CD4-positive, alpha-beta T cell (primary cell): ENCODE results near the gene CD300H. TPM values are rescaled to one million over a fixed set of nuclear protein-coding genes. Genes with fewer than 3 reads are reported as not detected.
A peak's percentile ranks its signal among the peaks of the same experiment; 100 is the strongest.

Experiments used
- ATAC-seq: fragments of 200-7000 bp; cut with Tn5 transposase; one replicate; pipeline ENCODE4 v1.10.0; 2022; ENCODE audit warnings: mild to moderate bottlenecking; ENCODE audit not compliant: poor library complexity
- CTCF ChIA-PET: fragments of 350-600 bp; sonication (Branson Sonifier 250); formaldehyde crosslinking; loops from one replicate; lab custom pipeline; 2021; ENCODE audit warnings: antibody characterized with exemption, inconsistent platforms; lab: Charles Lee
- POLR2A ChIA-PET: fragments of 350-600 bp; sonication (Branson Sonifier 250); formaldehyde crosslinking; loops from one replicate; lab custom pipeline; 2021; ENCODE audit warnings: antibody characterized with exemption, inconsistent platforms; lab: Charles Lee
- DNase-seq, 14 experiments: peaks; one replicate each; pipeline ENCODE4 v3.0.0-alpha.2; 2013 to 2020; ENCODE audit warnings: mixed read lengths in 2 of 14
- H3K27ac ChIP-seq, 2 donors: one replicate each; pipeline versions ENCODE4 v1.5.1 to v1.7.0; 2013; ENCODE audit warnings: low read length in 2 of 2, low read depth in 1 of 2, mild to moderate bottlenecking in 1 of 2
- H3K27me3 ChIP-seq, 2 experiments: 1 replicate in 1 of 2; 2 replicates in 1 of 2; pipeline versions ENCODE4 v1.6.1 to v1.7.0; 2013; ENCODE audit warnings: low read length in 2 of 2, control low read depth in 1 of 2, mild to moderate bottlenecking in 1 of 2, moderate library complexity in 1 of 2; ENCODE audit not compliant: insufficient read depth in 2 of 2, control insufficient read depth in 1 of 2
- H3K36me3 ChIP-seq: one replicate; pipeline ENCODE4 v1.6.1; 2013; ENCODE audit warnings: low read length, control low read depth; ENCODE audit not compliant: insufficient read depth
- H3K4me1 ChIP-seq: one replicate; pipeline ENCODE4 v1.6.1; 2013; ENCODE audit warnings: low read length, control low read depth; ENCODE audit not compliant: insufficient read depth
- H3K4me3 ChIP-seq: one replicate; pipeline ENCODE4 v1.5.1; 2013; ENCODE audit warnings: mild to moderate bottlenecking, low read length, moderate library complexity
- H3K9me3 ChIP-seq, 2 experiments: 1 replicate in 1 of 2; 2 replicates in 1 of 2; pipeline versions ENCODE4 v1.6.1 to v1.7.0; 2013; ENCODE audit warnings: low read length in 2 of 2, mild to moderate bottlenecking in 2 of 2, control low read depth in 1 of 2, moderate library complexity in 1 of 2; ENCODE audit not compliant: control insufficient read depth in 1 of 2, insufficient read depth in 1 of 2
- H3K27ac Mint-ChIP-seq: one replicate; pipeline ENCODE4 v1.8.0; 2020; ENCODE audit warnings: mixed read lengths
- H3K27me3 Mint-ChIP-seq: one replicate; pipeline ENCODE4 v1.8.0; 2021; ENCODE audit warnings: mixed read lengths
- H3K36me3 Mint-ChIP-seq: one replicate; pipeline ENCODE4 v1.8.0; 2021; ENCODE audit warnings: low read depth, mixed read lengths
- H3K4me1 Mint-ChIP-seq: one replicate; pipeline ENCODE4 v1.8.0; 2021; ENCODE audit warnings: low read depth, mixed read lengths
- H3K4me3 Mint-ChIP-seq: one replicate; pipeline ENCODE4 v1.8.0; 2020; ENCODE audit warnings: mild to moderate bottlenecking, mixed read lengths
- H3K9me3 Mint-ChIP-seq: one replicate; pipeline ENCODE4 v1.8.0; 2020; ENCODE audit warnings: mixed read lengths
- intact Hi-C, 2 experiments: fragments of 100-400 bp; cut with DNase I in 1 of 2; cut with micrococcal nuclease in 1 of 2; formaldehyde crosslinking; loops; one replicate each; pipeline versions ENCODE4 v1.15.1 to v1.9.0; 2023 to 2025; cut with DNase I, micrococcal nuclease
- total RNA-seq, 174 experiments: library from RNA in 2 of 174; stranded (reverse) in 2 of 174; gene quantifications; one replicate each; pipeline ENCODE4 v1.2.3 and lab custom pipeline; 2021 to 2026
- TF ChIP-seq, protein P1 (sequence below): fragments of 200-600 bp; IDR thresholded peaks from one replicate; pipeline ENCODE4 v1.8.0; 2022; ENCODE audit warnings: antibody characterized with exemption, mild to moderate bottlenecking

Gene CD300H
- total RNA-seq, 2 experiments from 2014 or later = not detected

DNA sequence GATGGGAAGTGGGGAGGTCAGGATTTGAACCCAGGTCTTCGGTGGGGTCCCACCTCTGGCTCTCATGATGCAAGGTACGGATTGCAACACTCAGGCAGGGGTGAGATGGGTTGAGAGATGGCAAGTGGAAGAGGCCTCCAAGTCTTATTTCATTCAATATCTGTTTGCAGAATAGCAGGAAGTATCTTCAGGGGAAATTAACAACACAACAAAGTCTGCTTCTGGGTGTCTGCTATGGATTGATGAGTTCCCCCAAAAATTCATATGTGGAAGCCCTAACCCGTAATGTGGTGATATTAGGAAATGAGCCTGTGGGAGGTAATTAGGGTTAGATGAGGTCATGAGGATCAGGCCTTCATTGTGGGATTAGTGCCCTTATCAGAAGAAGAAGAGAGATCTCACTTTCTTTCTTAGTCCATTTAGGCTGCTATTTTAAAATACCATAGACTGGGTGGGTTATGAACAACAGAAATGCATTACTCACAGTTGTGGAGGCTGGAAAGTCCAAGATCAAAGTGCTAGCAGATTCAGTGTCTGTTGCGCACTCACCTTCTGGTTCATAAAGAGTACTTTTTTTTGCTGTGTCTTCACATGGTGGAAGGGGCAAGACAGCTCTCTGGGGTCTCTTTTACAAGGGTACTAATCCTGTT lies 4.4 kb upstream of the CD300H start:
- no peak overlapping the region for H3K27ac ChIP-seq
- no peaks in the 10 kb centered on the region for H3K36me3 ChIP-seq
- ChIA-PET CTCF (no interaction called here), POLR2A (interaction anchor here (0.6 kb wide), 1 partner anchor 154 kb away, joined by 3 read pairs; no protein-coding TSS in a partner anchor)
- Mint-ChIP-seq H3K4me1 (no peaks in the 10 kb centered on the region), H3K4me3 (no peak overlapping the region), H3K36me3 (no peaks in the 10 kb centered on the region), H3K27ac (no peak overlapping the region), H3K9me3 (no peaks in the 10 kb centered on the region), H3K27me3 (peaks cover 31% of the 10 kb centered on the region)
- no peak overlapping the region for H3K4me3 ChIP-seq
- no peak for ATAC-seq
- no peak for DNase-seq
- TF ChIP-seq, protein P1, sequence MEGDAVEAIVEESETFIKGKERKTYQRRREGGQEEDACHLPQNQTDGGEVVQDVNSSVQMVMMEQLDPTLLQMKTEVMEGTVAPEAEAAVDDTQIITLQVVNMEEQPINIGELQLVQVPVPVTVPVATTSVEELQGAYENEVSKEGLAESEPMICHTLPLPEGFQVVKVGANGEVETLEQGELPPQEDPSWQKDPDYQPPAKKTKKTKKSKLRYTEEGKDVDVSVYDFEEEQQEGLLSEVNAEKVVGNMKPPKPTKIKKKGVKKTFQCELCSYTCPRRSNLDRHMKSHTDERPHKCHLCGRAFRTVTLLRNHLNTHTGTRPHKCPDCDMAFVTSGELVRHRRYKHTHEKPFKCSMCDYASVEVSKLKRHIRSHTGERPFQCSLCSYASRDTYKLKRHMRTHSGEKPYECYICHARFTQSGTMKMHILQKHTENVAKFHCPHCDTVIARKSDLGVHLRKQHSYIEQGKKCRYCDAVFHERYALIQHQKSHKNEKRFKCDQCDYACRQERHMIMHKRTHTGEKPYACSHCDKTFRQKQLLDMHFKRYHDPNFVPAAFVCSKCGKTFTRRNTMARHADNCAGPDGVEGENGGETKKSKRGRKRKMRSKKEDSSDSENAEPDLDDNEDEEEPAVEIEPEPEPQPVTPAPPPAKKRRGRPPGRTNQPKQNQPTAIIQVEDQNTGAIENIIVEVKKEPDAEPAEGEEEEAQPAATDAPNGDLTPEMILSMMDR = no peak
- H3K27me3 ChIP-seq = peaks cover 9 to 11% of the 10 kb centered on the region in 2 experiments
- H3K4me1 ChIP-seq = peaks cover 7% of the 10 kb centered on the region
- intact Hi-C loops = loop anchor here in 1 of 2 experiments (2.0 kb wide), 1 partner anchor 237 kb away; no protein-coding TSS in a partner anchor
- H3K9me3 ChIP-seq = no peaks in the 10 kb centered on the region

GRCh38 chr17:74569020-74570003 lies 2.0 kb upstream of the CD300H start:
- no peak overlapping the region for H3K4me3 Mint-ChIP-seq
- peaks cover 11 to 14% of the 10 kb centered on the region in 2 experiments for H3K27me3 ChIP-seq
- ChIA-PET CTCF (no interaction called here), POLR2A (no interaction called here)
- no peak overlapping the region for H3K27ac Mint-ChIP-seq
- peaks cover 11% of the 10 kb centered on the region for H3K4me1 ChIP-seq
- H3K27me3 Mint-ChIP-seq = peaks cover 38% of the 10 kb centered on the region
- ATAC-seq (no peak), DNase-seq (peak in 4 of 14 experiments; percentile 5 to 80 (median 46))
- H3K9me3 Mint-ChIP-seq = no peaks in the 10 kb centered on the region
- H3K36me3 Mint-ChIP-seq = no peaks in the 10 kb centered on the region
- H3K27ac ChIP-seq = no peak overlapping the region
- intact Hi-C loops = loop anchor here in 1 of 2 experiments (2.0 kb wide), 1 partner anchor 239 kb away; no protein-coding TSS in a partner anchor
- TF ChIP-seq, protein P1 = no peak
- H3K9me3 ChIP-seq = no peaks in the 10 kb centered on the region
- no peaks in the 10 kb centered on the region for H3K36me3 ChIP-seq
- H3K4me1 Mint-ChIP-seq = no peaks in the 10 kb centered on the region
- no peak overlapping the region for H3K4me3 ChIP-seq

DNA sequence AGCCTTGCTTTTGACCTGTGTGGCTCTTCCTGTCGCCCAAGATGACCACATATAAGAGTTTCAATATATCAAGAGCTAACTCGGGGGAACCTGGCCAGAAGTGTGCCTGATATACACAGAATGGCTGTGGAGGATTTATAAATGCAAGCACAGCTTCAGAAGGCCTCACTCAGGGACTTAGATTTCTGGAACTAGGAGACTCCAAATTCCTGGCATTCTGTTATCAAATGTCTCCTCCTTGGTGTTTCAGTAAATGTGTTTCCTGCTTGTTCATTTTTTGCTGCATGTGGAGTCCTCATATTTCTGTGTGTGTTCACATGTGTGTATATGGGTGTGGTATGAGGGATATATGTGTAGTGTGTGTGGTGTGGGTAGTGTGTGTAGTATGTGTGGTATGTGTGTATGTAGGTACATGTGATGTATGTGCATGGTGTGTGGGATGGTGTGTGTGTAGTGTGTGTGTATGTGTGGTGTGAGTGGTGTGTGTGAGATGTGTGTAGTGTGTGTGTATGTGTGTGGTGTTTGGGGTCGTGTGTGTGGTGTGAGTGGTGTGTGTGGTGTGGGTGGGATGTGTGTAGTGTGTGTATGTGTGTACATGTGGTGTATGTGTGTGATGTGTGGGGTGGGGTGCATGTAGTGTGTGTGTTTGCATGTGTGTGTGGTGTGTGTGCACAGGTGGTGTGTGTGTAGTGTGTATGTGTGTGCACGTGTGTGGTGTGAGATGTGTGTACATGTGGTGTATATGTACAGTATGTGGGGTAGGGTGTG lies 981 bp upstream of the CD300H start:
- CTCF ChIA-PET = no interaction called here
- Histone ChIP-seq H3K4me3 (no peak overlapping the region), H3K27ac (no peak overlapping the region), H3K9me3 (no peaks in the 10 kb centered on the region), H3K27me3 (peaks cover 11 to 14% of the 10 kb centered on the region in 2 experiments), H3K36me3 (no peaks in the 10 kb centered on the region), H3K4me1 (peaks cover 11% of the 10 kb centered on the region)
- Mint-ChIP-seq H3K4me3 (no peak overlapping the region), H3K9me3 (no peaks in the 10 kb centered on the region), H3K27me3 (peaks cover 38% of the 10 kb centered on the region), H3K36me3 (no peaks in the 10 kb centered on the region), H3K27ac (no peak overlapping the region), H3K4me1 (no peaks in the 10 kb centered on the region)
- TF ChIP-seq, protein P1 = no peak
- ATAC-seq = no peak
- POLR2A ChIA-PET = no interaction called here
- no peak for DNase-seq
- intact Hi-C loops = no loop called here
